SK-N-DZ (cell line): ENCODE data around the gene GRK5.

Experiments
- DNase-seq: peaks from one replicate; pipeline ENCODE4 v3.0.0-alpha.2; 2015; ENCODE audit warnings: low spot score

Gene GRK5

DNA sequence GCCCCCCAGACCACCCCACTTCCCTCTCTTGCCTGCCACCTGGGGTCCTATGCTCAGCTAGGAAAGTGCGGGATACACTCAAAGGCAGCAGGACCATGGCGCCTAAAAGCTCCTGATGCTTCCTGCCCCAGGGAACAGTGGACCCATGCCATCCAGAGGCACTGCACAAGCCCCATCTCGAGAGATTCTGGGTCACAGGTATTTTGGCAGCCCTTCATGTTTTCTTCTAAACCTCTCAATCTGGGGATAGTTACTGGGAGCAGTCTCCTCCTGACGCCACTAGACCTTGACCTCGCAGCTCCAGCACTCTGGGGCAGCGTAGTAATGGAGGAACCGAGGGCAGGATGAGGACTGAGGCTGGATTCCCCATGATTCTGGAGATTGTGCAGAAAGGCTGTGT is 107.1 kb downstream of the GRK5 start:
- no peak for DNase-seq

DNA sequence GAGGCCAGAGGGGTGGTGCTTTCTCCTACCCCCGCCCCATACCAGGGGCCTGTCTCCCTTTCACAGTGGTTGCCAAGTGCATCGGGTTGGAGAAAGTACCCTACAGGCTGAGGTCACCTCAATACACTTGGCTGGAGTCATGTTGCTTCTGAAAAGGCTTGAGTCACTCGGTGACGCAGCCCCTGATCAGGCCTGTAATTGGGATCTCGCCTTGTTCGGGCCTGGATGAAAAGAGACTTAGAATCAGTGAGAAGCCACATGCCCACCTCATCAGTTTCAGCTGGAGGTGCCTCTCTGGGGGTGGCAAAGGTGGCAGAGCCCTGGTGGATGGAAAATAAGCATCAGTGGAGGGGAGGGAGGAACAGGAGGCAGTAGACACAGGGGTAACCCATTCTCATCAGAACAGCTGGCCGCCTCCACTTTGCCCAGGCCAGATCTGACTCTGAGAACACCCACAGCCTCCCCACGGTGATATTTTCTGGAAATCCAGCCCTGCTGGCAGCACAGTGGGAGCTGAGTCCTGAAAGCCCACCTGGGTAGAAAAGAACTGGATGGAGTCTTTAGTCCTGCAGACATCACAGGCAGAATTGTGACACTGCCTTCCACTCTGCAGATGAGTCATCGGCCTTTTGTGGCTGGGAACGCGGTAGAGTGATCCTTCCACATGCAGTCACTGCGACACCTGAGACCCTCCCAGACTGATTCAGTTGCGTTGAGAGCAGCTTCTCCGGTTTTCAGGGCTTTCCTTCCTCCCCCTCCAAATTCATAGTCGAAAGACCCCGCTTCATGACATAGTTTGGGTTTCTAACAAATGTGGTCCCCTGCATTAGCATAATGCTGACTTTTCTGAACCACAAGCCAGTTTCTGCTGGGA is 108.0 kb downstream of the GRK5 start:
- DNase-seq: no peak

DNA sequence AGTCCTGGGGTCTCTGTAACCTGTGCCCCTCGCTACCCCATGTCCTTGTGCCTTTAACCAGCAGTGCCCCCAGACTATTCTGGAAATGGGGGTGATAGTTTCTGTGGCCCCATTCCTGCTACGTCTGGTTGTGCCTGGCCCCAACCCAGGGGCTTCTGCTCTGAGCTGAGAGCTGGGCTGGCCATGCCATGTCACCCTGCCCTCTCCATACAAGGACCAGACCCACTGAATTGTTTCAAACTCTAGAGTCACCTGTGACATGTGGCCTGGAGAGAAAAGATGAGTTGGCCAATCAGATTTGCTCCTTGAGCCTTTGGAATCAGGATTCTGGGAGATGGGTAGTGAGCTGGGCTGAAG is 108.6 kb downstream of the GRK5 start:
- DNase-seq: no peak

DNA sequence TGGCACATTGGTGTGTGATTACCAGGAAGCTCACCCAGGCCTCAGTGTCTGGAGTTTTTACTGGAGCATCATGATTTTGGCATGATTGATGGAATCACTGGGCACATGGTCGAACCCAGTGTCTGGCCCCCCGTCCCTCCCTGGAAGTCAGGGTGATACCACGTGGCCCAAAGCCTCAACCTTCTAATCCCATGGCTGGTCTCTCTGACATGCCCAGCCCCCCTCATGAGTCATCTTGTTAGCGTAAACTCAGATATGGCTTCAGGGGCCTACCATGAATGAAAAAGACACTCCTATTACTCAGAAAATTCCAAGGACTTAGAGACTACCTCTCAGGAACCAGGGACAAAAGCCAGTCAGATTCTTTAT is 109.3 kb downstream of the GRK5 start:
- DNase-seq: no peak

DNA sequence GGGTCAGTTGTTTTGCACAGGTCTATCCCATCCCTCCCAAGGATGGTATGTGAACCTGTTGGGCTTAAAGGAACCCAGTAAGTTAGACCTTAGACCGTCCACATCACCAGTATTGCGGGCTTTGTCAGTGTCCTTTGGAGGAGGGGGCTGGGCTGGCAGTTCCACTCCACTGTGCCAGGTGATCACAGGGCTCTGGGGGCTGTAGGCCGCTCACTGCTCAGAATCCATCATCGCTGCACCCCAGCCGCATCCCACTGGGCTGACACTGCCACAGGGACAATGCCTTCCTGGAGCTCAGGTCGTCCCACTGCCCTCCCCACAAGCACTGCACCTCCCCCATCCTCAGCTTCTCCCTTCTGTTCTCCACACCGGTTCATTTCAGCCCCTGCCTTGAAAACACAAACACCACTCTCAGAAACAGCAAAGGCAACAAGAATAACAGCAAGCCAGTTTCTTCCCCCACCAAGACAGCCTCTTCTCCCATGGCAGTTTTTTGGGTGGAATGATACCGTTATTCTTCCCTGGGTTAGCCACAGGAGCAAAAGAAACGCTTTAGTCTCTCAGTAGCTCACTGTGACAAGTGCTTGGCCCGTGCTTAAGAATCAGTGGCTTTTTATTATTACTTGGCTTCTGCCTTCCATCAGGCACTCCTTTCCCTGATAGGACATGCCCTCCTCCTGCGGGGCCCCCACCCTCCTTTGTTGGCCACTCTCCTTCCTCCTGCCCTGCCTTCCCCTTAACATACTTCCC is 111.2 kb downstream of the GRK5 start:
- DNase-seq: no peak

DNA sequence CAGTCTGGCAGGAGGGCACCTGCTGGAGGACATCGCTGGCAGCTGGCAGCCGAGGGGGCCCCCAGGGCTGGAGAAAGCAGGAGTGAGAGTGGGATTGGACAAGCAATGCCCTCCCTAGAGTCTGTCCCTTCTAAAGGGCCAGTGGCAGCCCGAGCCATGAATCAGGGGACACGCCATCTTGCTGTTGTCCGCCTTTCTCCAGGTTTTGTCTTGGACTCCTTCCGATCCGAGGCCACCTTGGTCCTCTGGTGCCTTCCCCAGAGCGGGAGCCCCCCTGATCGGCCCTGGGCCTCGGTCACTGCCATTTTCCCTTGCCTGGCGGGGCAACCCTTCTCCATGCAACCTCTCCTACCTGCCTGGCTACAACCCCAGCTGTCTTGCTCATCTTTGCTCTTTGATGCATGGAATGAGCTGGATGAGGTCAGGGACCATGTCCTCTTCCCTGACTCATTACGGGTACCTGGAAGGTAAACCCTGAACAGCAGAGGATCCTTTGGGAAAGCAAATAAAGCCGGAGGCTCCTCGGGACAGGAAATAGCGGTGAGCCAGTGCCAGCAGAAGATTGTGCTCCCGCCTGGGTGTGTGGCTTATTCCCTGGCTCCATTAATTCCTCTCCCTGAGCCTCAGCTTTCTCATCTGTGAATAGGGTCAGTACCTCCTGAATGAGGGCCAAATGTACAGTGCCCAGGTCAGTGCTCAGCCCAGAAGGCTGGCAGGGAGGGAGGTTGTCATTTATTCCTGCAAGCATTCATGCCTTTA is 112.0 kb downstream of the GRK5 start:
- no peak for DNase-seq

DNA sequence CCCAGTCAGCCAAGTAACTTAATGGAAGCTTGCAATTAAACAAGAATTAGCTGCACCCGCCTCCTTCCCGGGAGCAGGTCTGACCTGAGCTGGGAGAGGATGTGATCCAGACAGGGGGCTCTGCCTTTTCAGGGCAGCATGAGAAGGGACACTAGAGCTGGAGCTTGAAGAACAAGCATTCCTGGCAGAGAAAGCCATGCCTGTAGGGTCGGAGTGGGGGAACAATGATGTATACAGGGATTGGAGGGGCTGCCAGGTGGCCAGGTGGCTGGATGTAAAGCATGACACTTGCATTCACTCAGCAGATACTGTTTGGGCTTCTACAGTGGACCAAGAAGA is 112.5 kb downstream of the GRK5 start:
- no peak for DNase-seq

DNA sequence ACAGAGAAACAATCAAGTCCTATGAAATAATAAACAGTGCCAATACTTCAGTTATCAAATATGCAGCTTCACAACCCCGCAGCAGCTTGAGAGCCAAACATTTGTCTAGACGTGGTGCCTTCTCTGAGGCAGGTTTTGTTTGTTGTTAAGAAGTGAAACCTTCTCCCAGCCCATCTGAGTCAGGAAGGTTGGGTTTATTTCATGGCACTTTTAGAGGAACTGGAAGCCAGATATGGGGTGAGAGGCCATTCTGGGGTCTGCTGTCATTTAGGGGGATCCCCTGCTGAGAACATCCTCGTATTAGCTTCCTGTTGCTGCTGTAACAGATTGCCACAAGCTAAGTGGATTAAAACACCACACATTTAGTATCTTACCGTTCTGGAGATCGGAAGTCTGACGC is 113.6 kb downstream of the GRK5 start:
- DNase-seq: no peak

DNA sequence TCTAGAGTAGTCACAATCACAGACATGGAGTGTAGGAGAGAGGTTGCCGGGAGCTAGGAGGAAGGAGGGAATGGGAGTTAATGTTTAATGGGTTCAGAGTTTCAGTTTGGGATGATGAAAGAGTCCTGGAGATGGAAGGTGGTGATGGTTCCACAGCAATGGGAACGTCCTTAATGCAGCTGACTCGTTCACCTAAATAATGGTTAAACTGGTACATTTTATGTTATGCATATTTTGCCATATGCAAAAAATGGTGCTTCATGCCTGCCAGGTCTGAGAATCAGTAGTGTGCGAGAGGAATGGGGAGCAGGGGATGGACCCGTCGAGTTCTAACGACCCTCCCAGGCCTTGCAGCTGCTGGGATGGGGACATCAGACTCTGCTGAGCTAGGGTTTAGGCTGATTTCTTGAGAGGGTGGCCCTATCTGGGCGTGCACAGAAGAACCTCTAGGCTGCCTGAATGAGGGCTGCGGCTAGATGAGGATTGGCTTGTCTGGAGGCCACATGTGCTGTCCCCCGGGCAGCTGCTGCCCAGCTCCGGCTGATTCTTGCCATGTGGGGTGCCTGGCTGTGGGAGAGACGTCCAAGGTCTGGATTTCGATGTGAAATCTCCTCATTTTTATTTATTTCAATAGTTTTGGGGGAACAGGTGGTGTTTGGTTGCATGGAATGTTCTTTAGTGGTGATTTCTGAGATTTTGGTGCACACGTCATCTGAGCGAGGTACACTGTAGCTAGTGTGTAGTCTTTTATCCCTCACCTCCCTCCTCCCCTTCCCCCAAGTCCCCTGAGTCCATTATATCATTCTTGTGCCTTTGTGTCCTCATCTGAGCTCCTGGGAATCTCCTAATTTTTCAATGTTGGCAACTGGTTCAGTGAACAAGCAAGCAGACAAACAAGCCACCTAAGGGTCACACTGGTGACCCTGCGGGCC is 116.0 kb downstream of the GRK5 start:
- no peak for DNase-seq

DNA sequence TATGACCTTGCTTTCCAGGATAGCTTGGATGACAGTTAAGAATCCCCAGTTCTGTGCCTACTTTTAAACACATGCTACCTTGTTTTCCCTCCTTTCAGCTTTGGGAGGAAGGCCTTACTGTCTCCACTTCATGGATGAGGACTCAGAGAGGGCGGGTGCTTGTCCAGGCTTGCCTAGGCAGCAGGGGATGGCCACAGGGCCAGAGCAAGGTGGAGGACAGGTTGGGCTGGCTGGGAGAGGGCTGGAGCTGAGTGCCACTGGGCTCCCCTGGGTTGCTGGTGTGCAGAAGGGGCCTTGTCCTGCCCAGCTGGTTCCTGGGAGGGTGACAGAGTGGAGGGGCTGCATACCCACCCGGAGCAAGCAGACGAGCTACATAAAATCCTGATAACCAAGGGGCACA is 117.8 kb downstream of the GRK5 start:
- no peak for DNase-seq

DNA sequence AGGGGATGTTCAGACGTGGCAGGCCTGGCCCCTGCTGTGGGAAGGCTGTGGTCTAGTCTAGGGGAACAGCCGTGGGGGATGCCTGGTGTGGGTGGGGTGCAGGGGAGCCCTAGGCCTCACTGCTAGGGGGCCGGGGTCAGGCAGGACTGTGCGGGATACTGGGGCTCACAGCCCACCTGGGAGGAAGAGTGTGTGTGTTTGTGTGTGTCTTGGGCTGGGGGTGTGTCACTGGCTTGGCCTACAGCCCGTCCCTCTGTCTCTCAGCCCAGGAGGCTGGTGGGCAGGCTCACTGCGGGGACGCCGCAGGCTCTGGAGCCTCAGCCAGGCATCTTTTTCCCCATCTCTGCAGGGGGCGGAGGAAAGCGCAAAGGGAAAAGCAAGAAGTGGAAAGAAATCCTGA is 118.8 kb downstream of the GRK5 start:
- no peak for DNase-seq

DNA sequence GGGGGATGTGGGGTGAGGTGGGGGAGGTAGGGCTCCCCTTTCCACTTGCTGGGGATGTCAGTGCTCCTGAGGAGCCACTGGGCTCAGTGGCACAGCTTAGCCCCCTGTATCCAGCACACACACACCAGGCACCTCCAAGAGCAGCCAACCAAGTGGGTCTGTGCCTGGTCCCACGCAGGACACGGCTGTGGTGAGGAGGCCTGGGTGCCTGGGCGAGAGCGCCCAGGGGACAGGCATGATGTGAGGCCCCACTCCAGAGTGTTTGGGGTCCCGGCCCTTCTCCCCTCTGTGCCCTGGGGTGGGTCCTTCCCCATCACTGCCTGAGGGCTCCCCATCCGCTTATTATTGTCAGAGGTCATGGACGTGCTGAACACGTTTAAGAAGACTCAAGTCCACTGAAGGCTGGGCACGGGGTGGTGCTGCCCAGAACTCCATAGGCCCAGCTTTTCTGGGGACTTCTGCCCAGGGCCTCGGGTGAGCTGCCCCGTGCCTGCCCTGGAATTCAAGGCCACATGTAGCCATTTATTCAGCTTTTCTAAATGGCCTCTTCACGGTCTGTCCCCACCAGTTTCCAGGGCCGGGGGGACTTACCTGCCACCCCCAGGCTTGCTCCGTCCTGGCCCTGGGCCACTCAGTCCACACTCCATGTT is 119.8 kb downstream of the GRK5 start:
- DNase-seq: no peak

DNA sequence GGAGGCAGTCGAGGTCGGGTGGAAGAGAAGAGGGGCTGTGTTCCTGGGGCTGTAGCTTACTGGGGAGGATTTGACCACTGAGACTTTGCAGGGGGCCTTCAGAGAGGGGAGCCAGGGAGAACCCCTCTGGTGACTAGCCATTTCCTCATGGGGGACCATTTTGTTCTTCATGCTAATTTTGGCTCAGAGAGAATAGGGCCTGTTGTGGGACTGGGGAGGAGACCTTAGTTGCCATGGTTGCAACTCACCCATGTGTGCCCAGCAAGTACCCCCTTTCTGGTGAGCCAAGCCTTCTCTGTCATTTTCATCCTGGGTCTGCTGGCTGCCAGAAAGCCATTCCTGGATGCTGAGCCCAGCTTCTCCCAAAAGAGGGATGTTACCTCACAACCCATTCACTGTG is 120.9 kb downstream of the GRK5 start:
- no peak for DNase-seq

DNA sequence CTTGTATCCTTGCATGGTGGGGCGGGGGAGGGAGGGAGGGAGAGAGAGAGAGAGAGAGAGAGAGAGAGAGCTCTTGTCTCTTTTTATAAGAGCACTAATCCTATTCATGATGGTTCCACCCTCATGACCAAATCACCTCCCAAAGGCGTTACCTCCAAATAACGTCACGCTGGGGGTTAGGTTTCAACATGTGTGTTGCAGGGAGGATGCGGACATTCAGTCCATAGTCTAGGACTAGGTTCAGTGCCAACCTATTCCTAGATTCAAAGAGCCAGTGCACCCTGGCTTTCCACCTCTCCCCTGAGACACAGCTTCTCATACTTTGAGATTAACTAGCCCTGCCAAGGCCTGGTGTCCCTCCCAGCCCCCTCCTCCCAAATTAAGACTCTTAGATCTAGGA is 123.0 kb downstream of the GRK5 start:
- DNase-seq: no peak

DNA sequence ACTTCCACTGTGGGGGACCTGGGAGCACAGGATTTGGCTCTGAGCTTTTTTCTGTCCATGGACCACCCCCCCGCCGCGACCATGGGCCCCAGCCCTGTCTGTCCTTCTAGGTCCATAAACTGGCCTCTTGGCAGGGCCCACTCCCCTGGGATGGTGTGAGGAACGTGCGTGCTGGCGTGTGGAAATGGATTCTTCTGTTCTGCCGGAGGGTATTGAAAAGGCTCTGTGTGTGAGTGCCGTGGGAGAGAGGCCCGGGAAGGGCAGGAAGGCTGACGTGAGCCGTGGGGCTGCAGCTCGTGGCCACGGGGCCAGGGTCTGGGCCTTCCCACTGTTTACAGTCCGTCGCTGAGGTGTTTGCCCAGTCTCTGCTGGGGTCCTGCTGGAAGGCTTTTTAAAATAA is 123.7 kb downstream of the GRK5 start:
- DNase-seq: no peak

DNA sequence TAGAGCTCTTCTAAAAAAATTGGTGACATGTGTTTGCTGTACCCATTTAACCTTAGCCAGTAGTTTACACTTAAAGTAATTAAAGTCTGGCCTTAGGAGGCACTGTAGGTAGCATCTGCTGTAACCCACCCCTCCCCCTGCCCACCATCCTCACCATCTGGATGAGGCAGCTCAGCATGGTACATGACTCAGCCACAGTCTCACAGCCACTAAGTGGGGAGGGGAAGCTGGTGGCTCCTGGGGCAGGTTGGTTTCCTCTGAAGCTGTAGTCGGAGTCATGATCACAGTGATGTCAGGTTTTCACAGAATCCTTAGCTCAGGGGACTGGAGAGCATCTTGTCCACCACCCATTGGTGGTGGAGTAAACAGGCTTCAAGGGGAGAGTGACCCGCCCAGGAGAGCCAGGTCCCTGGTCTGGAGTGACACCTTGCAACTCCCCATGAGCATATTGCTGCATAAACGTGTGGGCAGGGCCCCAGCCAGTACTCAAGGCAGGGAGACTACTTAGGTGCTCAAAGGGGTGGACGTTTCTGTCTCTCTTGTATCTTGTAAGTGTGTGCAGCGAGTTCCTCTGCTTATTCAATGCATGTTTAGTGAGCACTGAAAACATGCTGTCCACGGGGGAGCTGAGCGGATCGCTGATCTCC is 125.9 kb downstream of the GRK5 start:
- DNase-seq: no peak

DNA sequence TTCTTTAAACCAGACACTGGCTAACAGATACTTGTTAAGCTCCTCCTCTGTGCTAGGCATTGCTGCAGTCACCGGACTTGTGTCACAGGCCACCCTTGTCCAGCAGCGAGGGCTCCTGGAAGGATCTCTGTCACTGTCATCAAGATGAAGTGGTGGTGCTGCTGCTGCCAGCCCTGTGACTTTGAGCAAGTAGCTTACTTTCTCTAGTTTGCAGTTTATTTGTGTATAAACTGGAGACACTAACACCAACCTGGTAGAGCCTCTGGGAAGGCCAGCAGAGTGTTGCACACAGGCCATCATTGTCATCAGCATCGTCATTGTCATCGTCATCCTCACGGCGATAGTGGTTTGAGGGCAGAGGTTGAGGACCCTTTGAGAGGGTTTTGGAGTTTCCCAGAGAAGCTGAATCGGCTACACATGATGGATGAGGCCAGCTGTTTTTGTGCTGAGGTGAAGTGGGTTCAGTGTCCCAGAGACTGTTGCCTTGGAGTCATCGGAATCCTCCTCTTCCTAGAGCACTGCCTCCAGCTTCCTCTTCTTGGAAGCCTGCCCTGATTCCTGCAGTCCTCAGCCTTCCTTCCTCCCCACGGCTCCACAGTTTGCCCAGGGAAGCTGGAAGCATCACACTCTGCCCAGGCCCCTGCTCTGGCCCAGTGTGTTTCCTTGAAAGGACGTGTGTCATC is 128.4 kb downstream of the GRK5 start:
- no peak for DNase-seq

DNA sequence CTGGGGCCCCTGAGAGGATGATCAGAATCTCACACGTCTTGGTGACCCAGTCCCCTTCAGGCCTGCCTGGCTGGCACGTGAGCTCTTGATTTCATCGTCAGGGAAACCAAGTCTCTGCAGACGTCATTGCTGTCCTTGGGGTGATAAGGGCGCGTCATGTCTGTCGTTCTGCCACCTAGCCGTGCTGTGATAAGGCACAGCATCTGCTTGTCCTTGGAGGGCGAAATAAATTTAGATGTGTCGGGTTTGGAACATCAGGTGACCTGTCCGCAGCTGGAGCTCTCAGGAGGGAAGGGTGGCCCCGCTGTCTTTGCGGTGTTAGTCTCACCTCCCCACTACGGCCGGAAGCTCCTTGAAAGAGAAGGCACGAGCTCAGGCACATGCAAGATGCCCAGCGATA is 129.2 kb downstream of the GRK5 start:
- no peak for DNase-seq

DNA sequence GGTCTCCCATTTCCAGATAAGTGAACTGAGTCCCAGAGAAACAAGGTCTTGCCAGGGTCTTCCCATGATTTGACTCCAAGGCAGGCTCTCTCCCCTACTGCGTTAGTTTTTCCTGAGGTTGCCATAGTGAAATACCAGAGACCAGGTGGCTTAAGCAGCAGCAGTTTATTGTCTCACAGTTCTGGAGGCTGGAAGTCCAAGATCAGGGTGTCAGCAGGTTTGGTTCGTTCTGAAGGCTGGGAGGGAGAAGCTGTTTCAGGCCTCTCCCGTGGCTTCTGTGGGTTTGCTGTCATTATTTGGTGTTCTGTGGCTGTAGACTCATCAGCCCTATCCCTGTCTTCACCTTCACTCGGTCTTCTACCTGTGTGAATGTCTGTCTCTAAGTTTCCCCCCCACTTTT is 129.9 kb downstream of the GRK5 start:
- DNase-seq: no peak
